CD4-positive, alpha-beta memory T cell (primary cell): Measurements from ENCODE around the gene GAP43. TPM values are rescaled to one million over a fixed set of nuclear protein-coding genes. Genes with fewer than 3 reads are reported as not detected.

Experiments
- CTCF ChIA-PET: fragments of 350-600 bp; sonication (Branson Sonifier 250); formaldehyde crosslinking; loops from one replicate; lab custom pipeline; 2021; ENCODE audit warnings: inconsistent platforms; ENCODE audit not compliant: partially characterized antibody; lab: Charles Lee
- POLR2A ChIA-PET: fragments of 350-600 bp; sonication (Branson Sonifier 250); formaldehyde crosslinking; loops from one replicate; lab custom pipeline; 2021; ENCODE audit not compliant: partially characterized antibody; lab: Charles Lee
- DNase-seq, 5 donors: peaks; one replicate each; pipeline versions ENCODE4 v3.0.0 to v3.0.0-alpha.2; 2020 to 2022; ENCODE audit warnings: mixed read lengths in 1 of 5
- H3K27ac ChIP-seq: one replicate; pipeline ENCODE4 v1.7.0; 2013; ENCODE audit warnings: low read depth, low read length
- H3K27me3 ChIP-seq: 2 replicates; pipeline ENCODE4 v1.7.0; 2013; ENCODE audit warnings: mild to moderate bottlenecking, low read length, moderate library complexity; ENCODE audit not compliant: insufficient read depth
- H3K36me3 ChIP-seq: 2 replicates; pipeline ENCODE4 v1.7.0; 2013; ENCODE audit warnings: mild to moderate bottlenecking, low read length, moderate library complexity; ENCODE audit not compliant: insufficient read depth
- H3K4me1 ChIP-seq: 2 replicates; pipeline ENCODE4 v1.7.0; 2013; ENCODE audit warnings: mild to moderate bottlenecking, low read length, moderate library complexity; ENCODE audit not compliant: insufficient read depth
- H3K4me3 ChIP-seq, 2 donors: one replicate each; pipeline ENCODE4 v1.7.0; 2013; ENCODE audit warnings: low read length in 2 of 2, mild to moderate bottlenecking in 1 of 2
- H3K9me3 ChIP-seq, 2 donors: one replicate each; pipeline ENCODE4 v1.7.0; 2013; ENCODE audit warnings: low read length in 2 of 2, control low read depth in 1 of 2; ENCODE audit not compliant: control insufficient read depth in 1 of 2
- H3K27ac Mint-ChIP-seq, 7 donors: one replicate each; pipeline ENCODE4 v1.8.0; 2020 to 2021; ENCODE audit warnings: mixed read lengths in 7 of 7, mild to moderate bottlenecking in 6 of 7, inconsistent platforms in 3 of 7, moderate library complexity in 3 of 7
- H3K27me3 Mint-ChIP-seq, 2 donors: one replicate each; pipeline ENCODE4 v1.8.0; 2020 to 2021; ENCODE audit warnings: mixed read lengths in 2 of 2
- H3K36me3 Mint-ChIP-seq, 2 donors: one replicate each; pipeline ENCODE4 v1.8.0; 2020 to 2021; ENCODE audit warnings: mixed read lengths in 2 of 2, inconsistent platforms in 1 of 2, mild to moderate bottlenecking in 1 of 2
- H3K4me1 Mint-ChIP-seq, 4 donors: one replicate each; pipeline ENCODE4 v1.8.0; 2020 to 2021; ENCODE audit warnings: mixed read lengths in 4 of 4, mild to moderate bottlenecking in 1 of 4
- H3K4me3 Mint-ChIP-seq, 8 donors: one replicate each; pipeline ENCODE4 v1.8.0; 2020 to 2021; ENCODE audit warnings: mixed read lengths in 8 of 8, mild to moderate bottlenecking in 7 of 8, moderate library complexity in 6 of 8, inconsistent platforms in 3 of 8
- H3K9me3 Mint-ChIP-seq, 8 donors: one replicate each; pipeline ENCODE4 v1.8.0; 2020 to 2021; ENCODE audit warnings: mixed read lengths in 8 of 8, mild to moderate bottlenecking in 5 of 8, inconsistent platforms in 3 of 8, moderate library complexity in 1 of 8
- intact Hi-C: fragments of 100-400 bp; cut with micrococcal nuclease; formaldehyde crosslinking; loops from one replicate; pipeline ENCODE4 v1.15.1; 2023
- polyA plus RNA-seq, 2 donors: library from polyadenylated mRNA; unstranded; fragments of 300-500 nt; fragmentation: Illumina TruSeq; gene quantifications; one replicate each; pipeline ENCODE4 v1.2.3, GENCODE V29; 2021
- total RNA-seq, 2 experiments: library from RNA; stranded (reverse); gene quantifications; one replicate each; pipeline ENCODE4 v1.2.3, GENCODE V29; 2021

The GAP43 gene
- total and polyA plus RNA-seq, 4 experiments from 2014 or later: not detected

DNA sequence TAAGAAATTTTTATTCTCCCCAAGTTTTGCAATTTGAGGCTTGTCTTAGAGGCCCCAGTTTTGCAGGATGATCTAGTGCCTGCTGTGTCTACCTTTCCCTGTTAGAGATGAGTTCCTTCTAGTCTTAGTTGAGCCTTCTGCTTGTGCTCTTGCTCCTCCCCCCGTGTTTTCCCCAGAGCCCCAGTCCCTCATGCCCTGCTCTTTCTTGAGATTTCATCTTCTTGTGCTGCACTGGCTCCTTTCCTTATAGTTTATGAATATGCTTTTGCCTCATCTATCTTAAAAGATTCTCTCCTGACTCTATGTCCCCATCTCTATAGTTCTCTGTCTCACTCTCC, 4.7 kb downstream of the GAP43 start:
- ChIA-PET POLR2A (no interaction called here), CTCF (interaction anchor here (0.6 to 1.0 kb wide), 2 partner anchors 187 to 1789 kb away, joined by 3 read pairs; partner anchors contain the start of gene GRAMD1C)
- Histone ChIP-seq H3K4me3 (no peak overlapping the region), H3K27ac (no peak overlapping the region), H3K27me3 (peaks cover 7% of the 10 kb centered on the region), H3K4me1 (peaks cover 14% of the 10 kb centered on the region), H3K9me3 (no peaks in the 10 kb centered on the region), H3K36me3 (no peaks in the 10 kb centered on the region)
- no peak for DNase-seq
- peaks cover 0 to 10% (median 9%) of the 10 kb centered on the region in 4 donors for H3K4me1 Mint-ChIP-seq
- H3K27me3 Mint-ChIP-seq: peaks cover 19 to 28% of the 10 kb centered on the region in 2 donors
- no peak overlapping the region for H3K27ac Mint-ChIP-seq
- H3K36me3 Mint-ChIP-seq: no peaks in the 10 kb centered on the region
- intact Hi-C loops: no loop called here
- H3K9me3 Mint-ChIP-seq: no peaks in the 10 kb centered on the region
- H3K4me3 Mint-ChIP-seq: no peak overlapping the region

DNA sequence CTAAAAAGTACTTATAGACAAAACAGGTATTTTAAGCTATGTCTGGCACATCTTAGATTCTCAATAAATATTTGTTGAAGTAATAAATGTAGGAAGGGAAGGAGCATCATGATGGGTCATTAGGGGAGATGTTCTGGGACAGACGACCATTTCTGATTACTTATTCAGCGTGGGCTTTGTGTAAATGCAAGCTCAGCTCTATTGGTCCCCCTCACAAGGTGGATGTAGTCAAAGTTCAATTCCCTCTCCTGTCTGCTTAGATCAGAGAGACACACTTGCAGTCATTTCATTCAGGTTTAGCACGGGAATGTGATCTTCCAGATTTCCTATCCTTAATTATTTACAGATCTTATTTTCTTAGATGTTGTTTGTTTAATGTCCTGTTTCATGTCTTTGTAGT, 7.5 kb downstream of the GAP43 start:
- H3K27me3 Mint-ChIP-seq: peaks cover 10 to 11% of the 10 kb centered on the region in 2 donors
- no peak overlapping the region for H3K27ac Mint-ChIP-seq
- POLR2A ChIA-PET: no interaction called here
- H3K4me3 ChIP-seq: no peak overlapping the region
- no peaks in the 10 kb centered on the region for H3K4me1 ChIP-seq
- no peak overlapping the region for H3K4me3 Mint-ChIP-seq
- H3K9me3 Mint-ChIP-seq: no peaks in the 10 kb centered on the region
- DNase-seq: no peak
- no peak overlapping the region for H3K27ac ChIP-seq
- no peaks in the 10 kb centered on the region for H3K36me3 ChIP-seq
- CTCF ChIA-PET: no interaction called here
- no peaks in the 10 kb centered on the region for H3K36me3 Mint-ChIP-seq
- H3K9me3 ChIP-seq: no peaks in the 10 kb centered on the region
- intact Hi-C loops: no loop called here
- no peaks in the 10 kb centered on the region for H3K4me1 Mint-ChIP-seq
- H3K27me3 ChIP-seq: no peaks in the 10 kb centered on the region

DNA sequence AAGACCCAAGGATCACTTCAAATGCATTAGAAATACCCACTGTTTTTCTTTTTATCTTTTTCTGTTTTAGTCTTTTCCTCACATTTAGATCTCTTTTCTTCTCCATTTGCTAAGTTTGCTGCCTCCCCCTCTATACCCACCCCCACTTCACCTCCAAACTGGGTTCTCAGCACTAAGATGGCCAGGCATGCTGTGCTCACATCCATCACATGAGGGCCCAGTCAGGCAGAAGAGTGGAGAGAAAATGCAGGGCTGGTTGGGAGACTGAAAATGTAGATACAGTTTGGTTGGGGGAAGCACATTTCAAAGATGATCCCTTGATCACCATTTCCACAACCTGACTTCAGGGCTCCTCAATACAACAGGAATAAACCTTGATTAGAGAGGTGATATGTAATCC, 8.7 kb downstream of the GAP43 start:
- intact Hi-C loops: no loop called here
- CTCF ChIA-PET: no interaction called here
- POLR2A ChIA-PET: no interaction called here
- Histone ChIP-seq H3K36me3 (no peaks in the 10 kb centered on the region), H3K4me3 (no peak overlapping the region), H3K27ac (no peak overlapping the region), H3K4me1 (no peaks in the 10 kb centered on the region), H3K27me3 (no peaks in the 10 kb centered on the region), H3K9me3 (no peaks in the 10 kb centered on the region)
- Mint-ChIP-seq H3K4me3 (no peak overlapping the region), H3K27me3 (peaks cover 6 to 7% of the 10 kb centered on the region in 2 donors), H3K36me3 (no peaks in the 10 kb centered on the region), H3K9me3 (no peaks in the 10 kb centered on the region), H3K27ac (no peak overlapping the region), H3K4me1 (no peaks in the 10 kb centered on the region)
- DNase-seq: no peak

DNA sequence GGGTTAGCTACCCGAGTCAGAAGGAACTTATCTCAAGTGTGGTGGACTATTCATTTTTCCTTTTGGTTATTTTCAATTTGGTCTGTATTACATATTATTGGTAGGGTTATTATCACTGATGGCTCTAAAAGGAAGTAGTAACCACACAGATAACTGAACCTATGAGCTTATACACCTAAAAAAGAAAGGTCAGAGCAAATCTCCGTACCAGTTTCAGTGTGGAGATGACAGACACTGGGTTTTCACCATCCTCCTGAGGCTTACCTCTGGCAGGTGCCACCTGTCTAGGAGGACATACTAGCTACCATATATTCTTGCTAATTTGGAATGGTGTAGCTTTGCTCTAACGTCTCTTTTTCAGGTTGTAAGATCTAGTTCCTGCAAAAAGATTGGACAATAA, 10.2 kb downstream of the GAP43 start:
- no peaks in the 10 kb centered on the region for H3K36me3 Mint-ChIP-seq
- DNase-seq: no peak

DNA sequence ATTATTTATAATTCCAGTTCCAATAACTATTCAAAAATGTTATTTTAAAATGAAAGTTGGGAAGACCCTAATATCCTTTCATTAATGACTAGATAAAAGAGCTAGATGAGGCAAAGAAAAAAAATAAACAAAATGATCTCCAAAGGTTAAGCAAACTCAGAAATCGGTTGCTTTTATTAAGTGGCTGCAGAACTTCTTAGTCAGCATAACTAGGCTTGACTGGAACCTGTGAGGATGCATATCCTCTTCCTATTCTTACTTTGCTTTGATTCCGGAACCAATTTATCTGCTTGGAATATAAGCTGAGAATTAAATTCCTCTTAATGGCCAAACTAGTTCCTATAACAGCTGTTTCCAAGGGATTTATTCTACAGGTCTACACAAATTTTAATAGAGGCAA, 10.7 kb downstream of the GAP43 start:
- ChIA-PET CTCF (no interaction called here), POLR2A (no interaction called here)
- no peak overlapping the region for H3K27ac ChIP-seq
- no peaks in the 10 kb centered on the region for H3K36me3 ChIP-seq
- no peak overlapping the region for H3K4me3 ChIP-seq
- H3K9me3 ChIP-seq: no peaks in the 10 kb centered on the region
- H3K4me3 Mint-ChIP-seq: no peak overlapping the region
- H3K36me3 Mint-ChIP-seq: no peaks in the 10 kb centered on the region
- intact Hi-C loops: no loop called here
- H3K9me3 Mint-ChIP-seq: no peaks in the 10 kb centered on the region
- no peaks in the 10 kb centered on the region for H3K4me1 ChIP-seq
- H3K27ac Mint-ChIP-seq: no peak overlapping the region
- H3K27me3 Mint-ChIP-seq: peaks cover 6 to 7% of the 10 kb centered on the region in 2 donors
- DNase-seq: no peak
- no peaks in the 10 kb centered on the region for H3K27me3 ChIP-seq
- peaks cover 0 to 3% (median 2%) of the 10 kb centered on the region in 4 donors for H3K4me1 Mint-ChIP-seq

More for the DNA sequence above, 10.2 kb downstream of the GAP43 start:
- no peaks in the 10 kb centered on the region for H3K36me3 ChIP-seq
- peaks cover 6 to 7% of the 10 kb centered on the region in 2 donors for H3K27me3 Mint-ChIP-seq
- H3K9me3 Mint-ChIP-seq: no peaks in the 10 kb centered on the region
- intact Hi-C loops: no loop called here
- H3K4me1 Mint-ChIP-seq: peaks cover 0 to under 1% (median under 1%) of the 10 kb centered on the region in 4 donors
- H3K9me3 ChIP-seq: no peaks in the 10 kb centered on the region
- POLR2A ChIA-PET: no interaction called here
- H3K27me3 ChIP-seq: no peaks in the 10 kb centered on the region
- no peaks in the 10 kb centered on the region for H3K4me1 ChIP-seq
- CTCF ChIA-PET: no interaction called here
- no peak overlapping the region for H3K4me3 Mint-ChIP-seq
- H3K4me3 ChIP-seq: no peak overlapping the region
- H3K27ac Mint-ChIP-seq: no peak overlapping the region
- H3K27ac ChIP-seq: no peak overlapping the region

DNA sequence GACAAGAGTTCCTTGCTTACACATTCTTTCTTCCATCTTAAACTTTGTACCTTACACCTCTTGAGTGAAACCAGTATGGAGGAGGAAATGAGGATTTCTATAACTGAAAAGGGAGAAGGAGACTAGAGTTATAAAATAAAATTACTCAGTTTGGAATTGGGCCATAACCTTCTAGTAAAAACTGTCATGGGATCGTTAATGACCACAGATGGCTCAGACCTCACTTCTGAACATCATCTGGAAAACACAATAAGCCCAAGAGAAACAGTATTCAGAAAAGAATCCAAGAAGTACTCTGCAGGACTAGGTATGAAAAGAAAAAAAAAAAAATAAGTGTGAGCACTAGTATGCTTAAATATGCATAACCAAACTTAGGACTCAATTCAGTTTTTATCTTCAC, 12.1 kb downstream of the GAP43 start:
- CTCF ChIA-PET: no interaction called here
- H3K27ac Mint-ChIP-seq: no peak overlapping the region
- Histone ChIP-seq H3K27ac (no peak overlapping the region), H3K36me3 (no peaks in the 10 kb centered on the region), H3K4me3 (no peak overlapping the region), H3K4me1 (no peaks in the 10 kb centered on the region), H3K27me3 (no peaks in the 10 kb centered on the region), H3K9me3 (no peaks in the 10 kb centered on the region)
- POLR2A ChIA-PET: no interaction called here
- DNase-seq: no peak
- peaks cover 6 to 9% of the 10 kb centered on the region in 2 donors for H3K27me3 Mint-ChIP-seq
- intact Hi-C loops: no loop called here
- no peaks in the 10 kb centered on the region for H3K36me3 Mint-ChIP-seq
- no peak overlapping the region for H3K4me3 Mint-ChIP-seq
- peaks cover 0 to 3% (median 2%) of the 10 kb centered on the region in 4 donors for H3K4me1 Mint-ChIP-seq
- no peaks in the 10 kb centered on the region for H3K9me3 Mint-ChIP-seq

DNA sequence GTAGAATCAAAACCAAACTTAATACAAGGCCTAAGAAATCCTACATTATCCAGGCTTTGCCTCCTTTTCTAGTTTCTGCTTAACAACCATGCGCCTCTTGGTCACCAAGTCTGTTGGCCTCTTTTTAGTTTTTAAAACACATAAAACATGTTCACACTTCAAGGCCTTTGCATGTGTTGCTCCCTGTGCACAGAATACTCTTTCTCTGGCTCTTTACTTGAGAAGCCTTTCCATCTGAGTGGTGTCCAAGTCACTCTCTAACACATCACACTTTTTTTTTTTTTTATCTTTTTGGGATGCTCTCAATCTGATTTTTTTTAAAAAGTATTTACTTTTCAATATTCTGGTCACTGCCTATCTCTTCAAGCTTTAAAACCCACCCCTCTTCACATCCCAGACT, 14.9 kb downstream of the GAP43 start:
- Histone ChIP-seq H3K4me3 (no peak overlapping the region), H3K4me1 (no peaks in the 10 kb centered on the region), H3K36me3 (no peaks in the 10 kb centered on the region), H3K27ac (no peak overlapping the region), H3K9me3 (no peaks in the 10 kb centered on the region), H3K27me3 (no peaks in the 10 kb centered on the region)
- Mint-ChIP-seq H3K4me3 (no peak overlapping the region), H3K27ac (peak overlapping the region in 1 of 7 donors; percentile 3), H3K36me3 (no peaks in the 10 kb centered on the region), H3K27me3 (peaks cover 2 to 5% of the 10 kb centered on the region in 2 donors), H3K9me3 (no peaks in the 10 kb centered on the region), H3K4me1 (peaks cover 0 to 3% (median 2%) of the 10 kb centered on the region in 4 donors)
- ChIA-PET CTCF (interaction anchor here (1.5 kb wide), 2 partner anchors 9 to 24 kb away, joined by 3 to 6 read pairs; no protein-coding TSS in a partner anchor), POLR2A (no interaction called here)
- DNase-seq: no peak
- intact Hi-C loops: no loop called here

DNA sequence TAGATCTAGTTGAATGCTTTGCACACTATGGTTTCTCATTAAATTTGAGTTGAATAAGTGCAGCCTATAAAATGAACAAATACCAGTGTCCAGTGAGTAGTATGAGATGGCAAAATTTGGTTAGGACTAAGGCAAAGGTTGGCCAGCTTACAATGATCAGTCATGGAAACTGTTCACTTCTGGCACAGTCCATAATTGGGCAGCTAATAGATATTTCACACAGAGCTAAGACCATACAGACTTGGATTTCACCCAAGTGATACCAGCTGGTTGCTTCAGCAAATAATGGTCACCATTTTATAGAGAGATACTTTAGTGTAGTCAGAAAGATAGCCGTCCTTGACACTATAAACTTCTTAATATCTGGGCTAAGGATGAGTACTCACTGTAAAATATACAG, 15.7 kb downstream of the GAP43 start:
- Histone ChIP-seq H3K9me3 (no peaks in the 10 kb centered on the region), H3K4me3 (no peak overlapping the region), H3K4me1 (no peaks in the 10 kb centered on the region), H3K27me3 (no peaks in the 10 kb centered on the region), H3K36me3 (no peaks in the 10 kb centered on the region), H3K27ac (no peak overlapping the region)
- ChIA-PET CTCF (interaction anchor here (1.5 kb wide), 2 partner anchors 10 to 24 kb away, joined by 3 to 6 read pairs; no protein-coding TSS in a partner anchor), POLR2A (no interaction called here)
- Mint-ChIP-seq H3K9me3 (no peaks in the 10 kb centered on the region), H3K36me3 (no peaks in the 10 kb centered on the region), H3K4me3 (no peak overlapping the region), H3K27me3 (peaks cover 2 to 6% of the 10 kb centered on the region in 2 donors), H3K27ac (no peak overlapping the region), H3K4me1 (peaks cover 0 to 3% (median 2%) of the 10 kb centered on the region in 4 donors)
- intact Hi-C loops: no loop called here
- DNase-seq: no peak
